ENCODE data around the gene ERCC4. TPM values are rescaled to one million over a fixed set of nuclear protein-coding genes. Genes with fewer than 3 reads are reported as not detected.

ERCC4 gene
- total RNA-seq, 1 donor from 2014 or later: 14.3 TPM

GRCh38 chr16:13959626-13960025 lies 39.7 kb downstream of the ERCC4 start:
- peaks cover 3% of the 10 kb centered on the region for H3K4me1 Mint-ChIP-seq (ENCODE audit: unreplicated experiment)
- no peak overlapping the region for H3K27ac Mint-ChIP-seq (ENCODE audit: unreplicated experiment)
- no peaks in the 10 kb centered on the region for H3K9me3 Mint-ChIP-seq (ENCODE audit: unreplicated experiment)

GRCh38 chr16:13961099-13961811 lies 41.3 kb downstream of the ERCC4 start:
- DNase-seq (ENCODE audit: low spot score): no peak
- TF ChIP-seq CTCF (IDR thresholded peaks at IDR 0.05; ENCODE audit: unreplicated experiment): no peak
- Mint-ChIP-seq H3K27me3 (ENCODE audit: unreplicated experiment) (no peaks in the 10 kb centered on the region), H3K4me1 (ENCODE audit: unreplicated experiment) (peaks cover 3% of the 10 kb centered on the region), H3K4me3 (ENCODE audit: unreplicated experiment) (no peak overlapping the region), H3K9me3 (ENCODE audit: unreplicated experiment) (no peaks in the 10 kb centered on the region), H3K36me3 (ENCODE audit: low read depth, unreplicated experiment) (no peaks in the 10 kb centered on the region), H3K27ac (ENCODE audit: unreplicated experiment) (no peak overlapping the region)

More at GRCh38 chr16:13959626-13960025, 39.7 kb downstream of the ERCC4 start:
- Mint-ChIP-seq H3K4me3 (ENCODE audit: unreplicated experiment) (no peak overlapping the region), H3K27me3 (ENCODE audit: unreplicated experiment) (no peaks in the 10 kb centered on the region), H3K36me3 (ENCODE audit: low read depth, unreplicated experiment) (no peaks in the 10 kb centered on the region)
- no peak for DNase-seq (ENCODE audit: low spot score)
- TF ChIP-seq CTCF (IDR thresholded peaks at IDR 0.05; ENCODE audit: unreplicated experiment): no peak

- Mint-ChIP-seq H3K27me3 (ENCODE audit: unreplicated experiment) (no peaks in the 10 kb centered on the region), H3K9me3 (ENCODE audit: unreplicated experiment) (no peaks in the 10 kb centered on the region), H3K27ac (ENCODE audit: unreplicated experiment) (no peak overlapping the region), H3K4me3 (ENCODE audit: unreplicated experiment) (no peak overlapping the region), H3K4me1 (ENCODE audit: unreplicated experiment) (peaks cover 3% of the 10 kb centered on the region), H3K36me3 (ENCODE audit: low read depth, unreplicated experiment) (no peaks in the 10 kb centered on the region)
- no peak for TF ChIP-seq CTCF (IDR thresholded peaks at IDR 0.05; ENCODE audit: unreplicated experiment)
- DNase-seq (ENCODE audit: low spot score): no peak
Observed at GRCh38 chr16:13962232-13962631, 42.3 kb downstream of the ERCC4 start.

GRCh38 chr16:13968835-13969234 lies 48.9 kb downstream of the ERCC4 start:
- no peaks in the 10 kb centered on the region for H3K9me3 Mint-ChIP-seq (ENCODE audit: unreplicated experiment)
- no peaks in the 10 kb centered on the region for H3K27me3 Mint-ChIP-seq (ENCODE audit: unreplicated experiment)
- H3K27ac Mint-ChIP-seq (ENCODE audit: unreplicated experiment): peak overlapping the region; percentile 58
- no peak for DNase-seq (ENCODE audit: low spot score)
- H3K4me1 Mint-ChIP-seq (ENCODE audit: unreplicated experiment): no peaks in the 10 kb centered on the region
- H3K36me3 Mint-ChIP-seq (ENCODE audit: low read depth, unreplicated experiment): no peaks in the 10 kb centered on the region
- no peak overlapping the region for H3K4me3 Mint-ChIP-seq (ENCODE audit: unreplicated experiment)
- no peak for TF ChIP-seq CTCF (IDR thresholded peaks at IDR 0.05; ENCODE audit: unreplicated experiment)

GRCh38 chr16:13969711-13970110 lies 49.8 kb downstream of the ERCC4 start:
- no peak for DNase-seq (ENCODE audit: low spot score)
- H3K4me3 Mint-ChIP-seq (ENCODE audit: unreplicated experiment): no peak overlapping the region
- no peak overlapping the region for H3K27ac Mint-ChIP-seq (ENCODE audit: unreplicated experiment)
- H3K36me3 Mint-ChIP-seq (ENCODE audit: low read depth, unreplicated experiment): no peaks in the 10 kb centered on the region
- no peaks in the 10 kb centered on the region for H3K27me3 Mint-ChIP-seq (ENCODE audit: unreplicated experiment)
- H3K4me1 Mint-ChIP-seq (ENCODE audit: unreplicated experiment): no peaks in the 10 kb centered on the region
- TF ChIP-seq CTCF (IDR thresholded peaks at IDR 0.05; ENCODE audit: unreplicated experiment): no peak
- H3K9me3 Mint-ChIP-seq (ENCODE audit: unreplicated experiment): no peaks in the 10 kb centered on the region
